ENCODE data around the gene PIM3.

DNA sequence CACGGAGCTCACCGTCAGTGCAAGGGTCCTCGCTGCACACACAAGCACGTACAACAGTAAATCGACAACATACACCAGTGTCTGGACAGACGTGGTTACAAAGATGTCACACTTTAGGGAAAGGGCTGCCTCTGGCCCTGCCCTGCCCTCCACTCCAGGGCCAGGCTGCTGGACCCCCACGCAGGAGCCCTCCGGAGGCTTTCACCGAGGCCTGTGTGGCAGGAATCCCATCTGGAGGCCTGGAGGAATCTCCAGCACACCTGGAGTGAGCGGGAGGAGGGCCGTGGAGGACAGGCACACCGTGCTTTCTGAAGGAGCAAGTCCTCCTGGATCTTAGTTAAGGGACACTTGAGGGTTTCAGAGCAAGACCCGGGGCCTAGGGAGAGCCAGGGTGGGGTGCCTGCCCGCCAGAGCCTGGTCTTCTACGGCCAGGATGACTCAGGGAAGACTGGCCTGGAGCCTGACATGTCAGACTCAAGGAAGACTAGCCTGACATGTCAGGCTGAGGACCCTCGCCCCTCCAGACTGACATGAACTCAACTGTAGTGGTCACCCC lies 2.1 kb upstream of the PIM3 start:
- TF ChIP-seq GATA3 (IDR thresholded peaks at IDR 0.05; ENCODE audit: low read depth, low read length) (no peak), GATA2 (IDR thresholded peaks at IDR 0.05; ENCODE audit: low read depth, low read length) (no peak)

Data from SH-SY5Y (cell line).